Activated gamma-delta T cell (primary cell): Measurements from ENCODE around the gene PLEKHH2.
"Not testable (repeated sequence)": the region's sequence is repeated elsewhere in the genome, so short reads cannot be mapped to it uniquely, and the experiment has no call there.

Experiments used
- DNase-seq: peaks from one replicate; lab custom pipeline; 2025; lab: John Stamatoyannopoulos, UW
- total RNA-seq, 2 donors: gene quantifications; one replicate each; lab custom pipeline; 2026; lab: John Stamatoyannopoulos, UW

PLEKHH2 gene
- 4.1 to 14.0 reads per million in 2 donors for total RNA-seq

- peak; percentile 44 for DNase-seq
These were observed at the start of gene PLEKHH2 for GRCh38 chr2:43637030-43637803. Gene PLEKHH2, plus strand, starts transcription at chr2:43637260. Its CDS starts 7,414 bp downstream, at chr2:43644674.

GRCh38 chr2:43592443-43592842 lies 44.6 kb upstream of the PLEKHH2 start:
- no peak for DNase-seq

- DNase-seq, result no peak
These were observed 43.8 kb upstream of the PLEKHH2 start for GRCh38 chr2:43593254-43593653.

GRCh38 chr2:43594875-43595274 lies 42.2 kb upstream of the PLEKHH2 start:
- no peak for DNase-seq

- DNase-seq, result peak; percentile 75
These were observed 41.3 kb upstream of the PLEKHH2 start, which contains the start of gene THADA for GRCh38 chr2:43595603-43596412. Gene THADA, minus strand, starts transcription at chr2:43596038. Its CDS starts 3,646 bp downstream, at chr2:43592392.

GRCh38 chr2:43600596-43600995 lies 36.5 kb upstream of the PLEKHH2 start:
- not testable (repeated sequence) for DNase-seq

- no peak for DNase-seq
These were observed 32.4 kb upstream of the PLEKHH2 start for GRCh38 chr2:43604674-43605073.

GRCh38 chr2:43605079-43605655 lies 31.9 kb upstream of the PLEKHH2 start:
- no peak for DNase-seq

- no peak for DNase-seq
These were observed 31.2 kb upstream of the PLEKHH2 start for GRCh38 chr2:43605851-43606250.

- no peak for DNase-seq
These were observed 27.7 kb upstream of the PLEKHH2 start for GRCh38 chr2:43609290-43609918.

- DNase-seq, result no peak
These were observed 26.7 kb upstream of the PLEKHH2 start for GRCh38 chr2:43610361-43610760.

GRCh38 chr2:43611987-43612894 lies 24.8 kb upstream of the PLEKHH2 start:
- no peak for DNase-seq

GRCh38 chr2:43612944-43613343 lies 24.1 kb upstream of the PLEKHH2 start:
- DNase-seq, result no peak

GRCh38 chr2:43616967-43617680 lies 19.9 kb upstream of the PLEKHH2 start:
- no peak for DNase-seq

GRCh38 chr2:43619511-43619910 lies 17.5 kb upstream of the PLEKHH2 start:
- no peak for DNase-seq

GRCh38 chr2:43622931-43623451 lies 14.1 kb upstream of the PLEKHH2 start:
- DNase-seq, result no peak

- no peak for DNase-seq
These were observed 5.3 kb upstream of the PLEKHH2 start for GRCh38 chr2:43631618-43632317.

GRCh38 chr2:43634604-43635306 lies 2.3 kb upstream of the PLEKHH2 start:
- DNase-seq, result no peak

GRCh38 chr2:43636153-43636552 lies 907 bp upstream of the PLEKHH2 start:
- DNase-seq, result not testable (repeated sequence)
